ENCODE results near the gene KRTAP16-1. TPM values are rescaled to one million over a fixed set of nuclear protein-coding genes. Genes with fewer than 3 reads are reported as not detected.

KRTAP16-1 gene
- total RNA-seq, 2 donors from 2014 or later, result not detected

- WGBS, 2 experiments (ENCODE audit: insufficient coverage in 1 of 2, insufficient read length in 1 of 2), result 87% methylated on average over 9 to 12 of the region's 12 CpGs
These were observed 5.0 kb downstream of the KRTAP16-1 start for GRCh38 chr17:41304091-41304490.

GRCh38 chr17:41302981-41303380, 6.1 kb downstream of the KRTAP16-1 start:
- no peak for DNase-seq
- H3K27ac ChIP-seq (ENCODE audit: low read depth, low read length), result no peak overlapping the region
- H3K36me3 Mint-ChIP-seq (ENCODE audit: low read depth), result no peaks in the 10 kb centered on the region
- WGBS, 2 experiments (ENCODE audit: insufficient coverage in 1 of 2, insufficient read length in 1 of 2), result 83 to 91% methylated on average over 3 to 4 of the region's 4 CpGs
- H3K36me3 ChIP-seq (ENCODE audit: control insufficient read depth, insufficient read depth, low read length), result no peaks in the 10 kb centered on the region
- H3K9ac ChIP-seq (ENCODE audit: extremely low read depth, low read length, poor library complexity, severe bottlenecking), result no peak overlapping the region
- H3K27ac Mint-ChIP-seq, result no peak overlapping the region
- no peak overlapping the region for H3K4me3 Mint-ChIP-seq
- no peaks in the 10 kb centered on the region for H3K9me3 Mint-ChIP-seq
- no peaks in the 10 kb centered on the region for H3K9me3 ChIP-seq (ENCODE audit: control insufficient read depth, low read length)
- H3K27me3 ChIP-seq (ENCODE audit: control insufficient read depth, insufficient read depth, low read length, poor library complexity, severe bottlenecking), result no peaks in the 10 kb centered on the region
- H3K4me3 ChIP-seq (ENCODE audit: low read length), result no peak overlapping the region
- TF ChIP-seq CTCF (conservative IDR thresholded peaks at IDR 0.05), result no peak
- no peaks in the 10 kb centered on the region for H3K27me3 Mint-ChIP-seq (ENCODE audit: insufficient read depth)
- no peaks in the 10 kb centered on the region for H3K4me1 Mint-ChIP-seq
- H3K4me1 ChIP-seq (ENCODE audit: control insufficient read depth, insufficient read depth, low read length), result no peaks in the 10 kb centered on the region

More at GRCh38 chr17:41304091-41304490, 5.0 kb downstream of the KRTAP16-1 start:
- TF ChIP-seq CTCF (conservative IDR thresholded peaks at IDR 0.05), result no peak
- Histone ChIP-seq H3K4me3 (ENCODE audit: low read length) (no peak overlapping the region), H3K9me3 (ENCODE audit: control insufficient read depth, low read length) (no peaks in the 10 kb centered on the region), H3K9ac (ENCODE audit: extremely low read depth, low read length, poor library complexity, severe bottlenecking) (no peak overlapping the region), H3K27ac (ENCODE audit: low read depth, low read length) (no peak overlapping the region), H3K4me1 (ENCODE audit: control insufficient read depth, insufficient read depth, low read length) (no peaks in the 10 kb centered on the region), H3K36me3 (ENCODE audit: control insufficient read depth, insufficient read depth, low read length) (no peaks in the 10 kb centered on the region), H3K27me3 (ENCODE audit: control insufficient read depth, insufficient read depth, low read length, poor library complexity, severe bottlenecking) (no peaks in the 10 kb centered on the region)
- no peaks in the 10 kb centered on the region for H3K9me3 Mint-ChIP-seq
- H3K4me3 Mint-ChIP-seq, result no peak overlapping the region
- H3K27me3 Mint-ChIP-seq (ENCODE audit: insufficient read depth), result no peaks in the 10 kb centered on the region
- H3K36me3 Mint-ChIP-seq (ENCODE audit: low read depth), result no peaks in the 10 kb centered on the region
- H3K27ac Mint-ChIP-seq, result no peak overlapping the region
- H3K4me1 Mint-ChIP-seq, result no peaks in the 10 kb centered on the region
- DNase-seq, result no peak

- H3K4me3 ChIP-seq (ENCODE audit: low read length), result no peak within 1 kb of the TSS
- H3K9ac ChIP-seq (ENCODE audit: extremely low read depth, low read length, poor library complexity, severe bottlenecking), result no peak within 1 kb of the TSS
- no peaks in the 10 kb centered on the region for H3K36me3 ChIP-seq (ENCODE audit: control insufficient read depth, insufficient read depth, low read length)
- TF ChIP-seq CTCF (conservative IDR thresholded peaks at IDR 0.05), result no peak
- Mint-ChIP-seq H3K4me3 (no peak within 1 kb of the TSS), H3K27ac (no peak within 1 kb of the TSS), H3K4me1 (no peaks in the 10 kb centered on the region), H3K9me3 (no peaks in the 10 kb centered on the region), H3K27me3 (ENCODE audit: insufficient read depth) (no peaks in the 10 kb centered on the region), H3K36me3 (ENCODE audit: low read depth) (no peaks in the 10 kb centered on the region)
- DNase-seq, result peak; percentile 41
- H3K9me3 ChIP-seq (ENCODE audit: control insufficient read depth, low read length), result no peaks in the 10 kb centered on the region
- no peak within 1 kb of the TSS for H3K27ac ChIP-seq (ENCODE audit: low read depth, low read length)
- no peaks in the 10 kb centered on the region for H3K27me3 ChIP-seq (ENCODE audit: control insufficient read depth, insufficient read depth, low read length, poor library complexity, severe bottlenecking)
- 88 to 89% methylated on average over 10 to 11 of the region's 11 CpGs for WGBS, 2 experiments (ENCODE audit: insufficient coverage in 1 of 2, insufficient read length in 1 of 2)
- no peaks in the 10 kb centered on the region for H3K4me1 ChIP-seq (ENCODE audit: control insufficient read depth, insufficient read depth, low read length)
These were observed 6.9 kb downstream of the KRTAP16-1 start, which contains the start of gene KRTAP29-1 for GRCh38 chr17:41301916-41302901. TSS of gene KRTAP29-1 (minus strand) at chr17:41302851. CDS start at chr17:41302851, 0 bp downstream.

Measured in endodermal cell (in vitro differentiated cells).